ENCODE data around the gene MCOLN1.
"Not testable (repeated sequence)": the region's sequence is repeated elsewhere in the genome, so short reads cannot be mapped to it uniquely, and the experiment has no call there.

Gene MCOLN1

GRCh38 chr19:7575434-7576040 lies 53.1 kb downstream of the MCOLN1 start:
- DNase-seq (ENCODE audit: low spot score) = no peak

- not testable (repeated sequence) for DNase-seq (ENCODE audit: low spot score)
These were observed 55.0 kb downstream of the MCOLN1 start for GRCh38 chr19:7577422-7577821.

- DNase-seq (ENCODE audit: low spot score) = no peak
These were observed 55.7 kb downstream of the MCOLN1 start for GRCh38 chr19:7578127-7578526.

GRCh38 chr19:7579182-7579581 lies 56.8 kb downstream of the MCOLN1 start:
- no peak for DNase-seq (ENCODE audit: low spot score)

- no peak for DNase-seq (ENCODE audit: low spot score)
These were observed 60.0 kb downstream of the MCOLN1 start for GRCh38 chr19:7582446-7582845.
